Measurements from ENCODE around the gene KYNU.

KYNU gene

GRCh38 chr2:143063612-143064200 lies 186.2 kb downstream of the KYNU start:
- no peak overlapping the region for H3K4me3 ChIP-seq (ENCODE audit: low read depth, low read length)
- no peak overlapping the region for H4K8ac ChIP-seq (ENCODE audit: low read depth, low read length)
- no peaks in the 10 kb centered on the region for H3K27me3 ChIP-seq (ENCODE audit: insufficient read depth, low read length)
- H2BK5ac ChIP-seq (ENCODE audit: low read depth, low read length, poor library complexity), result no peak overlapping the region
- H3K23ac ChIP-seq (ENCODE audit: low read length), result no peak overlapping the region
- no peak overlapping the region for H2BK120ac ChIP-seq (ENCODE audit: insufficient read depth, low read length, poor library complexity)
- no peak for DNase-seq
- WGBS (ENCODE audit: extremely low coverage, insufficient coverage, insufficient read length), result no CpG with 5 or more reads among the region's 1 CpG
- H3K79me1 ChIP-seq (ENCODE audit: low read length), result no peaks in the 10 kb centered on the region
- H4K91ac ChIP-seq (ENCODE audit: low read depth, low read length), result no peak overlapping the region
- no peaks in the 10 kb centered on the region for H3K36me3 ChIP-seq (ENCODE audit: control insufficient read depth in 1 of 2, insufficient read depth in 2 of 2, low read length in 2 of 2)
- no peak overlapping the region for H3K27ac ChIP-seq (ENCODE audit: low read depth, low read length)
- no peak overlapping the region for H3K4me2 ChIP-seq (ENCODE audit: low read length)
- no peak overlapping the region for H3K4ac ChIP-seq (ENCODE audit: low read depth, low read length)
- no peak overlapping the region for H3K18ac ChIP-seq (ENCODE audit: low read length)
- no peak overlapping the region for H4K12ac ChIP-seq (ENCODE audit: low read depth, low read length)
- H3K4me1 ChIP-seq (ENCODE audit: control insufficient read depth in 1 of 2, insufficient read depth in 2 of 2, low read length in 2 of 2), result no peaks in the 10 kb centered on the region
- no peak overlapping the region for H2AFZ ChIP-seq (ENCODE audit: insufficient read depth, low read length, poor library complexity)
- no peak overlapping the region for H3K9ac ChIP-seq (ENCODE audit: low read length)
- H2AK5ac ChIP-seq (ENCODE audit: low read length), result no peak overlapping the region
- H3K9me3 ChIP-seq (ENCODE audit: insufficient read depth, low read depth, low read length), result no peaks in the 10 kb centered on the region
- H2BK12ac ChIP-seq (ENCODE audit: low read length), result no peak overlapping the region
- H3K79me2 ChIP-seq (ENCODE audit: control insufficient read depth, insufficient read depth, low read length, poor library complexity), result no peaks in the 10 kb centered on the region
- no peak overlapping the region for H3K14ac ChIP-seq (ENCODE audit: low read length)

GRCh38 chr2:143068094-143068493 lies 190.6 kb downstream of the KYNU start:
- H3K18ac ChIP-seq (ENCODE audit: low read length), result no peak overlapping the region
- H2AK5ac ChIP-seq (ENCODE audit: low read length), result no peak overlapping the region
- WGBS (ENCODE audit: extremely low coverage, insufficient coverage, insufficient read length), result no CpG with 5 or more reads among the region's 3 CpGs
- DNase-seq, result no peak
- H2BK120ac ChIP-seq (ENCODE audit: insufficient read depth, low read length, poor library complexity), result no peak overlapping the region
- no peak overlapping the region for H2BK12ac ChIP-seq (ENCODE audit: low read length)
- H3K36me3 ChIP-seq (ENCODE audit: control insufficient read depth in 1 of 2, insufficient read depth in 2 of 2, low read length in 2 of 2), result no peaks in the 10 kb centered on the region
- H3K27me3 ChIP-seq (ENCODE audit: insufficient read depth, low read length), result no peaks in the 10 kb centered on the region
- H3K79me2 ChIP-seq (ENCODE audit: control insufficient read depth, insufficient read depth, low read length, poor library complexity), result no peaks in the 10 kb centered on the region
- H3K9me3 ChIP-seq (ENCODE audit: insufficient read depth, low read depth, low read length), result no peaks in the 10 kb centered on the region
- H3K79me1 ChIP-seq (ENCODE audit: low read length), result no peaks in the 10 kb centered on the region
- H2BK5ac ChIP-seq (ENCODE audit: low read depth, low read length, poor library complexity), result no peak overlapping the region
- H3K27ac ChIP-seq (ENCODE audit: low read depth, low read length), result no peak overlapping the region
- no peak overlapping the region for H3K23ac ChIP-seq (ENCODE audit: low read length)
- H2AFZ ChIP-seq (ENCODE audit: insufficient read depth, low read length, poor library complexity), result no peak overlapping the region
- no peak overlapping the region for H4K8ac ChIP-seq (ENCODE audit: low read depth, low read length)
- no peak overlapping the region for H4K12ac ChIP-seq (ENCODE audit: low read depth, low read length)
- H3K9ac ChIP-seq (ENCODE audit: low read length), result no peak overlapping the region
- H3K14ac ChIP-seq (ENCODE audit: low read length), result no peak overlapping the region
- H3K4me1 ChIP-seq (ENCODE audit: control insufficient read depth in 1 of 2, insufficient read depth in 2 of 2, low read length in 2 of 2), result no peaks in the 10 kb centered on the region
- H4K91ac ChIP-seq (ENCODE audit: low read depth, low read length), result no peak overlapping the region
- H3K4ac ChIP-seq (ENCODE audit: low read depth, low read length), result no peak overlapping the region
- H3K4me2 ChIP-seq (ENCODE audit: low read length), result no peak overlapping the region
- no peak overlapping the region for H3K4me3 ChIP-seq (ENCODE audit: low read depth, low read length)

- Histone ChIP-seq H3K9me3 (ENCODE audit: insufficient read depth, low read depth, low read length) (no peaks in the 10 kb centered on the region), H2AFZ (ENCODE audit: insufficient read depth, low read length, poor library complexity) (no peak overlapping the region), H3K4me2 (ENCODE audit: low read length) (no peak overlapping the region), H3K27me3 (ENCODE audit: insufficient read depth, low read length) (no peaks in the 10 kb centered on the region), H2BK12ac (ENCODE audit: low read length) (no peak overlapping the region), H3K4me1 (ENCODE audit: control insufficient read depth in 1 of 2, insufficient read depth in 2 of 2, low read length in 2 of 2) (no peaks in the 10 kb centered on the region), H3K14ac (ENCODE audit: low read length) (no peak overlapping the region), H3K23ac (ENCODE audit: low read length) (no peak overlapping the region), H3K18ac (ENCODE audit: low read length) (no peak overlapping the region), H3K27ac (ENCODE audit: low read depth, low read length) (no peak overlapping the region), H3K36me3 (ENCODE audit: control insufficient read depth in 1 of 2, insufficient read depth in 2 of 2, low read length in 2 of 2) (no peaks in the 10 kb centered on the region), H3K9ac (ENCODE audit: low read length) (no peak overlapping the region), H3K4me3 (ENCODE audit: low read depth, low read length) (no peak overlapping the region), H3K79me1 (ENCODE audit: low read length) (no peaks in the 10 kb centered on the region), H4K91ac (ENCODE audit: low read depth, low read length) (no peak overlapping the region), H3K4ac (ENCODE audit: low read depth, low read length) (no peak overlapping the region), H2AK5ac (ENCODE audit: low read length) (no peak overlapping the region), H4K12ac (ENCODE audit: low read depth, low read length) (no peak overlapping the region), H3K79me2 (ENCODE audit: control insufficient read depth, insufficient read depth, low read length, poor library complexity) (no peaks in the 10 kb centered on the region), H2BK5ac (ENCODE audit: low read depth, low read length, poor library complexity) (no peak overlapping the region), H2BK120ac (ENCODE audit: insufficient read depth, low read length, poor library complexity) (no peak overlapping the region), H4K8ac (ENCODE audit: low read depth, low read length) (no peak overlapping the region)
- no CpG with 5 or more reads among the region's 3 CpGs for WGBS (ENCODE audit: extremely low coverage, insufficient coverage, insufficient read length)
- peak in 1 of 2 donors; percentile 16 for DNase-seq
These were observed 191.0 kb downstream of the KYNU start for GRCh38 chr2:143068509-143068908.

GRCh38 chr2:143070704-143071103 lies 193.2 kb downstream of the KYNU start:
- Histone ChIP-seq H3K27me3 (ENCODE audit: insufficient read depth, low read length) (no peaks in the 10 kb centered on the region), H3K18ac (ENCODE audit: low read length) (no peak overlapping the region), H2BK5ac (ENCODE audit: low read depth, low read length, poor library complexity) (no peak overlapping the region), H2BK120ac (ENCODE audit: insufficient read depth, low read length, poor library complexity) (no peak overlapping the region), H2AFZ (ENCODE audit: insufficient read depth, low read length, poor library complexity) (no peak overlapping the region), H3K79me2 (ENCODE audit: control insufficient read depth, insufficient read depth, low read length, poor library complexity) (no peaks in the 10 kb centered on the region), H3K79me1 (ENCODE audit: low read length) (no peaks in the 10 kb centered on the region), H3K14ac (ENCODE audit: low read length) (no peak overlapping the region), H3K4me2 (ENCODE audit: low read length) (no peak overlapping the region), H3K23ac (ENCODE audit: low read length) (no peak overlapping the region), H3K36me3 (ENCODE audit: control insufficient read depth in 1 of 2, insufficient read depth in 2 of 2, low read length in 2 of 2) (no peaks in the 10 kb centered on the region), H4K12ac (ENCODE audit: low read depth, low read length) (no peak overlapping the region), H3K27ac (ENCODE audit: low read depth, low read length) (no peak overlapping the region), H3K4ac (ENCODE audit: low read depth, low read length) (no peak overlapping the region), H3K9ac (ENCODE audit: low read length) (no peak overlapping the region), H4K91ac (ENCODE audit: low read depth, low read length) (no peak overlapping the region), H3K9me3 (ENCODE audit: insufficient read depth, low read depth, low read length) (peaks cover under 1% of the 10 kb centered on the region), H2BK12ac (ENCODE audit: low read length) (no peak overlapping the region), H3K4me3 (ENCODE audit: low read depth, low read length) (no peak overlapping the region), H3K4me1 (ENCODE audit: control insufficient read depth in 1 of 2, insufficient read depth in 2 of 2, low read length in 2 of 2) (no peaks in the 10 kb centered on the region), H4K8ac (ENCODE audit: low read depth, low read length) (no peak overlapping the region), H2AK5ac (ENCODE audit: low read length) (no peak overlapping the region)
- no peak for DNase-seq
- WGBS (ENCODE audit: extremely low coverage, insufficient coverage, insufficient read length), result no CpG with 5 or more reads among the region's 1 CpG
